ENCODE data around the gene TCEA2. TPM values are rescaled to one million over a fixed set of nuclear protein-coding genes. Genes with fewer than 3 reads are reported as not detected.

The TCEA2 gene
- total and polyA plus RNA-seq, 2 of the 13 experiments (the other 11 are each of a cell fraction or from before 2014, with no cell fraction given): 28.1 to 33.7 TPM

DNA sequence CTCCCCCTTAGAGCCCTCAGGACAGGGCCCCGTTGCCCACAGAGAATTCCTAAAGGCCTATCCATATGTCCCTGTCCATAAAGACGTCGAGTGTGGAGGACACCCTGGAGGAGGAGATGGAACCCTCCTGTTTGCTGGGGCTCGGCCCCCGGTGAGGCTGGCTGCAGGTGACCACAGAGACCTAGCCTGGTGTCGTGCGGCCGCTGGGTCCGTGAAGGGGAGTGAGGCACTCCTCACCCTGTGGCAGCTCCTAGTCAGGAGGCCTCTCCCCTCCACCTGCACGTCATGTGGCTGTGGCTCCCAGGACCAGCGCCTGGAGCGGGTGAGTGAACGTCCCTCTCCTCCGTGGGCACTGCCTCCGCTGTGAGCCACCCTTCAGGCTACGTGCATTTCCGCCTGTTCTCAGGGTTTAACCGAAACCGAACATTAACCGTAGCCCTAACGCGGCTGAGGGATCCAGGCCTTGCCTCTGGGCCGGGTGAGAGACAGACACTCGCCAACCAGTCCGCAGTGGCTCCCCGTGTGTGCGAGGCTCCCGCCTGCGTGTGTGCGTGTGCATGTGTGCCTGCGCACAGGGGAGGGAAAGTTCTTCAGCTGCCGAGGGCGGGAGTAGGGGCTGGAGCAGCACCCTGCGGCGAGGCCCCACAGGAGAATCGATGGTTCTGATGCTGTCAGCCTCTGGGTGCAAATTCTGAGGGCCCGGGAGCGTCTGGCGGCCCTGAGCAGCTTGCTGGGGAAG, 5.9 kb upstream of the TCEA2 start (continued):
- TF ChIP-seq, protein P1, sequence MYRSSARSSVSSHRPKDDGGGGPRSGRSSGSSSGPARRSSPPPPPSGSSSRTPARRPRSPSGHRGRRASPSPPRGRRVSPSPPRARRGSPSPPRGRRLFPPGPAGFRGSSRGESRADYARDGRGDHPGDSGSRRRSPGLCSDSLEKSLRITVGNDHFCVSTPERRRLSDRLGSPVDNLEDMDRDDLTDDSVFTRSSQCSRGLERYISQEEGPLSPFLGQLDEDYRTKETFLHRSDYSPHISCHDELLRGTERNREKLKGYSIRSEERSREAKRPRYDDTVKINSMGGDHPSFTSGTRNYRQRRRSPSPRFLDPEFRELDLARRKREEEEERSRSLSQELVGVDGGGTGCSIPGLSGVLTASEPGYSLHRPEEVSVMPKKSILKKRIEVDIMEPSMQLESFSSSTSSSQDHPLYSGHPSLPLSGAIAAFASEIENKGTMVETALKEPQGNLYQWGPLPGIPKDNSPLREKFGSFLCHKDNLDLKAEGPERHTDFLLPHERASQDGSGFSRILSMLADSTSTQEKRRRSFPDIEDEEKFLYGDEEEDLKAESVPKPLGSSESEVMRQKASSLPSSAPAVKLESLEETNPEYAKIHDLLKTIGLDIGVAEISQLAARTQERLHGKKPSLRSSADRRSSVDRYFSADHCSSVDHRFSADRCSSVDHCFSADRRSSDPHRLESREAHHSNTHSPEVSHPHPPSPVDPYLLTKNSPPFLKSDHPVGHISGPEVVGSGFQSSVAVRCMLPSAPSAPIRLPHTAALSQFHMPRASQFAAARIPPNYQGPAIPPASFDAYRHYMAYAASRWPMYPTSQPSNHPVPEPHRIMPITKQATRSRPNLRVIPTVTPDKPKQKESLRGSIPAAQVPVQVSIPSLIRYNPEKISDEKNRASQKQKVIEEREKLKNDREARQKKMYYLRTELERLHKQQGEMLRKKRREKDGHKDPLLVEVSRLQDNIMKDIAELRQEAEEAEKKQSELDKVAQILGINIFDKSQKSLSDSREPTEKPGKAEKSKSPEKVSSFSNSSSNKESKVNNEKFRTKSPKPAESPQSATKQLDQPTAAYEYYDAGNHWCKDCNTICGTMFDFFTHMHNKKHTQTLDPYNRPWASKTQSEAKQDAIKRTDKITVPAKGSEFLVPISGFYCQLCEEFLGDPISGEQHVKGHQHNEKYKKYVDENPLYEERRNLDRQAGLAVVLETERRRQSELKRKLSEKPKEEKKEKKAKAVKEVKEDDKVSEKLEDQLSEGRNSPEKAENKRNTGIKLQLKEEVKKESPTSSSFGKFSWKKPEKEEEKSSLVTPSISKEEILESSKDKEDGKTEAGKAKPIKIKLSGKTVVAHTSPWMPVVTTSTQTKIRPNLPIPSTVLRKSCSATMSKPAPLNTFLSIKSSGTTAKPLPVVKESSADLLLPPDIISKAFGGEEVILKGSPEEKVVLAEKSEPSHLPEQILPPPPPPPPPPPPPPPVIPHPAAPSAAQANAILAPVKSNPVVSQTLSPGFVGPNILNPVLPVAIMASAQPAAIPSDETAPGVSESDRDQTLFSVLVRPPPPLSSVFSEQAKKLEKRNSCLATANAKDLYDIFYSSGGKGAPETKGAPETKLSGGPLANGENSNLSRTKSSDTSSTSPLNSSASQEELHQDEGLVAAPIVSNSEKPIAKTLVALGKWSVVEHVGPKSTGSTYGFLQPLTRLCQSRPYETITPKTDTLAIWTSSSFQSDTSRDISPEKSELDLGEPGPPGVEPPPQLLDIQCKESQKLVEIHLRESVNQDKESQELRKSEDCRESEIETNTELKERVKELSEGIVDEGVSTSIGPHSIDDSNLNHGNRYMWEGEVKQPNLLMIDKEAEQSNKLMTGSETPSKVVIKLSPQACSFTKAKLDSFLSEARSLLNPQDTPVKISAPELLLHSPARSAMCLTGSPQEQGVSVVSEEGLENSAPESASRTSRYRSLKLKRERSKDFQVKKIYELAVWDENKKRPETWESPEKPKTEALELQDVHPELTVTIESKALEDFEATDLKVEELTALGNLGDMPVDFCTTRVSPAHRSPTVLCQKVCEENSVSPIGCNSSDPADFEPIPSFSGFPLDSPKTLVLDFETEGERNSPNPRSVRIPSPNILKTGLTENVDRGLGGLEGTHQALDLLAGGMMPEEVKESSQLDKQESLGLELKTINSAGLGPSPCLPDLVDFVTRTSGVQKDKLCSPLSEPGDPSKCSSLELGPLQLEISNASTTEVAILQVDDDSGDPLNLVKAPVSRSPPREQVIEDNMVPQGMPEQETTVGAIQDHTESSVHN (CRISPR knock-in tag; IDR thresholded peaks at IDR 0.05): no peak
- TF ChIP-seq HMGA1 (CRISPR knock-in tag; conservative IDR thresholded peaks at IDR 0.05) (no peak), ATAD3A (CRISPR knock-in tag; IDR thresholded peaks at IDR 0.05) (no peak), NFE2 (CRISPR knock-in tag; IDR thresholded peaks at IDR 0.05) (no peak), ZNF18 (CRISPR knock-in tag; IDR thresholded peaks at IDR 0.05; ENCODE audit: insufficient replicate concordance) (no peak), TERF1 (CRISPR knock-in tag; IDR thresholded peaks at IDR 0.05) (no peak), FOXC1 (CRISPR knock-in tag; IDR thresholded peaks at IDR 0.05; ENCODE audit: borderline replicate concordance) (no peak), CBFB (CRISPR knock-in tag; IDR thresholded peaks at IDR 0.05) (no peak; the same call in 1 of the 2 replicates), CENPX (CRISPR knock-in tag; IDR thresholded peaks at IDR 0.05) (no peak), GPN1 (CRISPR knock-in tag; IDR thresholded peaks at IDR 0.05; ENCODE audit: borderline replicate concordance) (no peak; the same call in 1 of the 2 replicates), THAP9 (CRISPR knock-in tag; IDR thresholded peaks at IDR 0.05; ENCODE audit: borderline replicate concordance) (no peak; the same call in 1 of the 2 replicates), NFIB (CRISPR knock-in tag; IDR thresholded peaks at IDR 0.05; ENCODE audit: borderline replicate concordance) (no peak)
- TF ChIP-seq, protein P2, sequence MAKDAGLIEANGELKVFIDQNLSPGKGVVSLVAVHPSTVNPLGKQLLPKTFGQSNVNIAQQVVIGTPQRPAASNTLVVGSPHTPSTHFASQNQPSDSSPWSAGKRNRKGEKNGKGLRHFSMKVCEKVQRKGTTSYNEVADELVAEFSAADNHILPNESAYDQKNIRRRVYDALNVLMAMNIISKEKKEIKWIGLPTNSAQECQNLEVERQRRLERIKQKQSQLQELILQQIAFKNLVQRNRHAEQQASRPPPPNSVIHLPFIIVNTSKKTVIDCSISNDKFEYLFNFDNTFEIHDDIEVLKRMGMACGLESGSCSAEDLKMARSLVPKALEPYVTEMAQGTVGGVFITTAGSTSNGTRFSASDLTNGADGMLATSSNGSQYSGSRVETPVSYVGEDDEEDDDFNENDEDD (CRISPR knock-in tag; IDR thresholded peaks at IDR 0.05; ENCODE audit: borderline replicate concordance): peak; percentile 75; the same call in 1 of the 2 replicates
